Natural killer cell (primary cell): Measurements from ENCODE around the gene BRI3. TPM values are rescaled to one million over a fixed set of nuclear protein-coding genes. Genes with fewer than 3 reads are reported as not detected.

Source experiments
- ATAC-seq, 3 donors: fragments of 150-1000 bp in 2 of 3; fragments of 200-7000 bp in 1 of 3; cut with Tn5 transposase; 1 replicate in 1 of 3; 2 replicates in 2 of 3; pipeline ENCODE4 v1.10.0; 2021; ENCODE audit warnings: mild to moderate bottlenecking in 2 of 3, moderate library complexity in 2 of 3
- DNase-seq, 2 donors: peaks; one replicate each; pipeline versions ENCODE4 v3.0.0 to v3.0.0-alpha.2; 2013 to 2021; ENCODE audit warnings: mixed read lengths in 1 of 2
- H3K27ac ChIP-seq: one replicate; pipeline ENCODE4 v1.5.1; 2013; ENCODE audit warnings: mild to moderate bottlenecking, low read length
- H3K27me3 ChIP-seq: one replicate; pipeline ENCODE4 v1.6.1; 2013; ENCODE audit warnings: low read length; ENCODE audit not compliant: control insufficient read depth, insufficient read depth
- H3K36me3 ChIP-seq: one replicate; pipeline ENCODE4 v1.6.1; 2013; ENCODE audit warnings: low read length; ENCODE audit not compliant: control insufficient read depth, insufficient read depth
- H3K4me1 ChIP-seq: one replicate; pipeline ENCODE4 v1.6.1; 2013; ENCODE audit warnings: low read length; ENCODE audit not compliant: control insufficient read depth, insufficient read depth
- H3K4me3 ChIP-seq: one replicate; pipeline ENCODE4 v1.5.1; 2013; ENCODE audit warnings: low read length
- H3K9me3 ChIP-seq: one replicate; pipeline ENCODE4 v1.6.1; 2013; ENCODE audit warnings: low read length; ENCODE audit not compliant: control insufficient read depth, insufficient read depth
- H3K27ac Mint-ChIP-seq, 2 donors: one replicate each; pipeline ENCODE4 v1.8.0; 2022; ENCODE audit warnings: mild to moderate bottlenecking in 2 of 2, mixed read lengths in 2 of 2, moderate library complexity in 1 of 2
- H3K27me3 Mint-ChIP-seq, 2 donors: one replicate each; pipeline ENCODE4 v1.8.0; 2022; ENCODE audit warnings: low read depth in 2 of 2, mixed read lengths in 2 of 2
- H3K36me3 Mint-ChIP-seq: one replicate; pipeline ENCODE4 v1.8.0; 2022; ENCODE audit warnings: mixed read lengths
- H3K4me1 Mint-ChIP-seq, 2 donors: one replicate each; pipeline ENCODE4 v1.8.0; 2022; ENCODE audit warnings: mixed read lengths in 2 of 2
- H3K4me3 Mint-ChIP-seq: one replicate; pipeline ENCODE4 v1.8.0; 2022; ENCODE audit warnings: mild to moderate bottlenecking, moderate library complexity, mixed read lengths
- H3K9me3 Mint-ChIP-seq, 2 donors: one replicate each; pipeline ENCODE4 v1.8.0; 2022; ENCODE audit warnings: mixed read lengths in 2 of 2
- WGBS: methylation state at CpG from one replicate; pipeline ENCODE4 v1.1.7; 2013; ENCODE audit warnings: missing lambda C conversion rate; ENCODE audit not compliant: insufficient coverage; 5-methylcytosine and 5-hydroxymethylcytosine counted together
- intact Hi-C: fragments of 100-400 bp; cut with micrococcal nuclease; formaldehyde crosslinking; loops from one replicate; pipeline ENCODE4 v1.14.2; 2022
- total RNA-seq, 4 donors: library from RNA; stranded (reverse); fragments of 120-200 nt in 1 of 4; gene quantifications; one replicate each; pipeline versions ENCODE4 v1.2.3 to v1.2.4, GENCODE V29; 2013 to 2022
- TF ChIP-seq, protein P1 (sequence below): fragments of 200-600 bp; IDR thresholded peaks from one replicate; pipeline ENCODE4 v1.8.0; 2022; ENCODE audit warnings: antibody characterized with exemption

BRI3 gene
- total RNA-seq, 3 donors from 2014 or later (not counting 1 experiment from before 2014, with no cell fraction given), result 81.9 to 97.1 (median 90.0) TPM

DNA sequence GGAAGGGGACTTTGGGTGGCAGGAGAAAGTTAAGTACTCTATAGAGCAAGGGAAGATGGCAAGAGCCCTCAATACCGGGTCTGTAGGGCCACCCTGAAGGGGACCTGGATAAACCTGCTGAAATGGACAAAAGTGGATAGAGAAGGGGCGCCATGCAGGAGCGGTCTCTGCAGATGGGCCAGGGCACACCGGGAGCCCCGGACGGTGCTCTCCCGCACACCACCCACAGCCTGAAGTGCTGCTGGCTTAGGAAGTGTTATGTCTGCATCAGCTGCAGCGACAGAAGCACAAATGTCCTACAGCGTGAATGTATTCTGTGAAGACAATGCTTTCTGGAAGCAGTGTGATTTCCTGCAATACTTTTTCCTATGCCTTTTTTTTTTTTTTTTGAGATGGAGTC is 37.7 kb downstream of the BRI3 start:
- Mint-ChIP-seq H3K36me3 (no peaks in the 10 kb centered on the region), H3K4me3 (no peak overlapping the region), H3K4me1 (peaks cover 0 to 5% of the 10 kb centered on the region in 2 donors), H3K27ac (no peak overlapping the region), H3K27me3 (peaks cover 5 to 12% of the 10 kb centered on the region in 2 donors), H3K9me3 (no peaks in the 10 kb centered on the region)
- no peak for DNase-seq
- no peak for ATAC-seq
- Histone ChIP-seq H3K27me3 (no peaks in the 10 kb centered on the region), H3K4me3 (no peak overlapping the region), H3K9me3 (no peaks in the 10 kb centered on the region), H3K4me1 (peaks cover 5% of the 10 kb centered on the region), H3K27ac (no peak overlapping the region), H3K36me3 (no peaks in the 10 kb centered on the region)
- TF ChIP-seq, protein P1, sequence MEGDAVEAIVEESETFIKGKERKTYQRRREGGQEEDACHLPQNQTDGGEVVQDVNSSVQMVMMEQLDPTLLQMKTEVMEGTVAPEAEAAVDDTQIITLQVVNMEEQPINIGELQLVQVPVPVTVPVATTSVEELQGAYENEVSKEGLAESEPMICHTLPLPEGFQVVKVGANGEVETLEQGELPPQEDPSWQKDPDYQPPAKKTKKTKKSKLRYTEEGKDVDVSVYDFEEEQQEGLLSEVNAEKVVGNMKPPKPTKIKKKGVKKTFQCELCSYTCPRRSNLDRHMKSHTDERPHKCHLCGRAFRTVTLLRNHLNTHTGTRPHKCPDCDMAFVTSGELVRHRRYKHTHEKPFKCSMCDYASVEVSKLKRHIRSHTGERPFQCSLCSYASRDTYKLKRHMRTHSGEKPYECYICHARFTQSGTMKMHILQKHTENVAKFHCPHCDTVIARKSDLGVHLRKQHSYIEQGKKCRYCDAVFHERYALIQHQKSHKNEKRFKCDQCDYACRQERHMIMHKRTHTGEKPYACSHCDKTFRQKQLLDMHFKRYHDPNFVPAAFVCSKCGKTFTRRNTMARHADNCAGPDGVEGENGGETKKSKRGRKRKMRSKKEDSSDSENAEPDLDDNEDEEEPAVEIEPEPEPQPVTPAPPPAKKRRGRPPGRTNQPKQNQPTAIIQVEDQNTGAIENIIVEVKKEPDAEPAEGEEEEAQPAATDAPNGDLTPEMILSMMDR, result no peak
- intact Hi-C loops, result no loop called here
- WGBS, result 93% methylated on average over 9 of the region's 9 CpGs

DNA sequence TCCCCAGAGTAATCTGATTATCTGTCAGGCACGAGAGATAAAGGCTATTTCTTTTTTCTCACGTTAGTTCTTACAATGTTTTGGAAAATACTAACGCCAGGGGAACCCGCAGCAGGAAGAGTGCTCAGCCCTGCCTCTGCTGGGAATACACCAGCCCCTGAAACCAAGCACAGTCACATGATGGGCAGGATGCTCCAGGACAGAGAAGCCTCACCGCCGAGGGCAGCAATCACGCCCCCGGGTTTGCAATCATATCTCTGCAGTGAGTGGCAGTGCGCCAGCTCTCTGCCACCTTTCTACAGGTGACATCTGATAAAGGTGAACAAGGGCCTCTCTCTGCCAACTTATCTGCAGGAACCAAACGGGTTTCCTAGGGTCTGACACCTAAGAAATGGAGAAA is 39.8 kb downstream of the BRI3 start:
- ATAC-seq, result no peak
- Histone ChIP-seq H3K27ac (no peak overlapping the region), H3K27me3 (no peaks in the 10 kb centered on the region), H3K4me1 (no peaks in the 10 kb centered on the region), H3K4me3 (no peak overlapping the region), H3K36me3 (no peaks in the 10 kb centered on the region), H3K9me3 (no peaks in the 10 kb centered on the region)
- Mint-ChIP-seq H3K9me3 (no peaks in the 10 kb centered on the region), H3K36me3 (no peaks in the 10 kb centered on the region), H3K4me3 (no peak overlapping the region), H3K27me3 (peaks cover 5 to 12% of the 10 kb centered on the region in 2 donors), H3K4me1 (peaks cover 0 to 5% of the 10 kb centered on the region in 2 donors), H3K27ac (no peak overlapping the region)
- DNase-seq, result no peak
- WGBS, result 84% methylated on average over 10 of the region's 10 CpGs
- intact Hi-C loops, result no loop called here
- TF ChIP-seq, protein P1, result no peak

DNA sequence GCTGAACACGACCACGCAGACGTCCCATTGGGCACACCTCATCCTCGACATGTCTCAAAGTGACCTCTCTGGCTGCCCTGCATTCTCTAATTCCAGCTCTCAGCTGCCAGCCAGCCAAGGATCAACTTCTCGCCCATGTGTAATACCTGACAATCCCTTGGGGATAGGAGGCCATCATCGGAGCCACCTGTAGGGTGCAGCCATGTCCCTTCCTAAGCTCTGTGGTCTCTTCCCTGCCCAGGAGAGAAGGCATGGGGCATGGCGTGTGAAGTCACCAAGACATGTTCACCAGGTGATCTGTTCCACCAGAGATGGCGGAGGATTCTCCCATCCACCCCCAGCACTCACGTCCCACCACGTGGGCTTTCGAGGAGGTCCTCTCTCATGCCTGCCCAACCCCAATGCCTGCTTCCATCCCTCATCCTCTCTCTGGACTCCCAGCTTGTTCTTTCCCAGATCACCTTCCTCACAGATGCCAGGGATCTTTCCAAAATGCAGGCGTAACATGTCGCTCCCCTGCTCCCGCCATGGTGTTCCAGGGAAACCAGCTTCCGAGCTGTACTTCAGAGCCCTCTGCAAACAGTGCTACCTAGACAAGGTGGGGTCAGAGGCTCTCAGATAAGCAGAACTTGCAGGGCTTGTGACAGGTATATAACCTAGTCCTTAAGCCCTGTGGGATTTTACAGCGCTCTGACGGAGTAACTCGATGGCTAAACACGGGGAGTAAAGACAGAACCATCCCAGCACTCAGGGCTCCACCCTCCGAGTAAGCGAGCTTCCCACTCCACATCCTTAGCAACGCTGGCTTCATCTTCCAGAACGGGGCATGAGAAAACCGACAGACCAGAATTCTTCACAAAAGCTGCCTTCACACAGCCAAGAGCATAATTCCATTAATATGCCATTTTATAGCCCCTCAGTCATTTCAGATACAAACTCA is 41.1 kb downstream of the BRI3 start:
- no peaks in the 10 kb centered on the region for H3K4me1 Mint-ChIP-seq
- H3K9me3 Mint-ChIP-seq, result no peaks in the 10 kb centered on the region
- TF ChIP-seq, protein P1, result no peak
- H3K27me3 ChIP-seq, result no peaks in the 10 kb centered on the region
- DNase-seq (no peak), ATAC-seq (no peak)
- WGBS, result 82% methylated on average over 24 of the region's 24 CpGs
- H3K36me3 Mint-ChIP-seq, result no peaks in the 10 kb centered on the region
- no peaks in the 10 kb centered on the region for H3K36me3 ChIP-seq
- no peak overlapping the region for H3K4me3 Mint-ChIP-seq
- H3K9me3 ChIP-seq, result no peaks in the 10 kb centered on the region
- H3K27ac ChIP-seq, result no peak overlapping the region
- no peak overlapping the region for H3K4me3 ChIP-seq
- intact Hi-C loops, result no loop called here
- peaks cover 4 to 12% of the 10 kb centered on the region in 2 donors for H3K27me3 Mint-ChIP-seq
- no peak overlapping the region for H3K27ac Mint-ChIP-seq
- no peaks in the 10 kb centered on the region for H3K4me1 ChIP-seq
